HT-29 (cell line): Measurements from ENCODE around the gene GFAP. TPM values are rescaled to one million over a fixed set of nuclear protein-coding genes. Genes with fewer than 3 reads are reported as not detected.
A peak's percentile ranks its signal among the peaks of the same experiment; 100 is the strongest.

Source experiments
- DNase-seq: peaks from one replicate; pipeline ENCODE4 v3.0.0-alpha.2; 2015; ENCODE audit warnings: low spot score
- total RNA-seq: library from RNA; depleted of rRNA; stranded (reverse); fragments of >200 nt; shearing (Covaris generic); gene quantifications from 2 replicates; pipeline ENCODE4 v1.2.3, GENCODE V29; 2014

Gene GFAP
- total RNA-seq, 1 experiment from 2014 or later, result 0.46 TPM

- no peak for DNase-seq
Observed at GRCh38 chr17:44932096-44932786, 16.9 kb upstream of the GFAP start.

DNA sequence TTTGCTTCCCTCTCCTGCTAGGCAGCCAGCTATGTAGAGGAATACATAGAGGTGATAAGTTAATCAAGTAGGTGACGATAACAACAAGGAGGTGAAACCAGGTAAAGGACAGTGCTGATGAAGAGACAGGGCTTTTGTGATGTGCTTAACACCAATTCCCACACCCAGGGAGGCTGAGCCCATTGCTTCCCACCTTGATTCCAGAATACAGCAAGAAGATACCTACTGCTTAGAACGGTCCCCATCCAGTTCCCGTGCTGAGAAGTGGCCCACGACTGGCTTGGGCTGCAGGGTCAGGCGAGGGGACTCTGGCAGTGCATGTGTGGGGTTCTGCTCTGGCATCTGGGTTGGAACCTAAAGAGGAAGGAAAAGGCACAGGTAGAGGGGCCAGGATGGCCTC is 16.1 kb upstream of the GFAP start:
- DNase-seq, result no peak

DNA sequence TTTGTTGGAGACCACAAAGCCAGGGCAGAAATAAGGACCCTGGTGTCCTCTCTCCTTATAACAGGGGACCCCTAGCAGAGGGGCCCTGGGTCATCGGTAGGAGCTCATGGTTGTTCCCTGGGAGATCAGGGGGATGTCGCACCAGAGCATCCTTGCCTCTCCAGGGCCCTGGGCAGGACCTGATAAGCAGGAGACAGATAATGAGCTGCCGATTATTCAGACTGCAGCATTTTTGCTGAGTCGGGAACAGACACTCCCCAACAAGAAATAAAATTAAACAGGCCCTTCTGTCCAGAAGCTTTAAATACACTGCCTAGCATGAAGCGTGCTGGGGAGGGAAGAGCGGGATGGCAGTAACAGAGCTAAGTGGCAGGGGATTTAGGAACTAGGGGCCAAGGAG is 15.4 kb upstream of the GFAP start:
- no peak for DNase-seq

GRCh38 chr17:44928950-44929720 is 13.8 kb upstream of the GFAP start:
- no peak for DNase-seq

DNA sequence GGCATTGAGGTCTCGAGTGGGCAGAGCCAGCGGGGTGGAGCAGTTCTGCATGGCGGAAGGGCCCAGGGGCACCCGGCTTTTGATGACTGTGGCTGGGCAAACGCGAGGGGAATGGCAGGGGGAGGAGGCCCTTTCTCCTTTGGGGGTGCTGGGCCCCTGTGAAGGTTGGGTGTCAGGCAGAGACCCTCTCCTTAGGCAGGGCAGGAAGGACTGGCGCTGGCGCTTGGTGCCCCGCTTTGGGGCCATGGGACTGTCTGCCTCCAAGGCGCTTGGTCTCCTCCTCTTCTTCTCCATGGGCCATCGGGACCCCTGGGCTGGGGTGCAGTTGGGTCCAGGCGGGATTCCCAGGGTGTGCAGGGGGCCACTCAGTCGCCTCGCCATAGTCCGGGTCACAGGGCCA is 12.8 kb upstream of the GFAP start:
- DNase-seq, result no peak

GRCh38 chr17:44927696-44928095 is 12.4 kb upstream of the GFAP start:
- DNase-seq, result no peak

- no peak for DNase-seq
Observed at GRCh38 chr17:44926821-44927525, 11.7 kb upstream of the GFAP start.

- no peak for DNase-seq
Observed at GRCh38 chr17:44925731-44926697, 10.7 kb upstream of the GFAP start.

GRCh38 chr17:44924107-44924544 is 8.8 kb upstream of the GFAP start:
- peak; percentile 32 for DNase-seq

DNA sequence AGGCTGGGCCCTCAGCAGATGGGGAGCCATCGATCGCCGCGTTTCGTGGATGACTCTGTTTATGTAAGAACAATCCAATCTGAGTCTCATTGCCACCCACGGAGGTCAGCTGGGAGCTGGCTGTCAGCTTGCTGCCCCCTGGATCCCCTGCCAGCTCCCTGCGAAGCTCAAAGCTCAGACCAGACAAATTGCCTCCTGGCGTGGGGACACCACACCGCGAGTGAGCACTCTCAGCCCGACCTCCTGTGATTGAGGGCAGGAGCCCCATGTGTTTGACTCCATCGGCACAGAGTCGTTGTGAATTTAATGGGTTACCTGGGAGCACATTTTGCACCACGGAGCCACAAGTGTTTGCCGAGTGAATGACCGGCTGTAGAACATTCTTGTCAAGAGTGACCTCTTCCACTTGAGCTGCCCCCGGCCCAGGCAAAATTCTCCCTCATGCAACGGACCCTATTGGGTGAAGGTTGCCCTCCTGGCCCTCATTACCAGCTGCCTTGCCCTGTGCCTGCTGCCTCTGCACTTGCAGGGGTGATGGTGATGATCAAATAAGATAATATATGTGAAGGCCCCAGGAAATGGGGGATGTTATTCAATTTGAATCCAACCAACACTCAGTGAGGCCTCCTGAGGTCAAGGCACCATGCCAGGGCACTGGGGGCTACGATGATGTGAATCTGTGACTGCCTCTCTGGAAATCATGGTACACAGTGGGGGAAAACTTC is 7.6 kb upstream of the GFAP start:
- no peak for DNase-seq

DNA sequence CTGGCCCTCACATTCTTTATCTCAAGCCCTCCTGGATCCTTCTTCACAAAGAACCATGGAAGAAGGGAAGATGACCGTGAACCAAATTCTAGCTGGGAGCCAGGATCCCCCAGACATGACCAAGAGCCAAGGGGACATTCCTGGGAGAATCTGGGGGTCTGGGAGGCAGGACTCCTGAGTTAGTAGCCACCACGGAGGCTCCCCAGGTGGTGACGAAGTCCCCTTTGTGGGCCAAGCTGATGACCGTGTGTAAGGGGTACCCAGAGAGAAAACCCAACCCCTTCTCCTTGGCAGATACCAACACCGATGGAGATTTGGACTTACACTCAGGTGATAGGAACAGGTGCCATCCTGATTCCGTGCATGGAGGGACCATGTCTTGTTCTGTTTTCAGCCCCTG is 6.8 kb upstream of the GFAP start:
- no peak for DNase-seq

- DNase-seq, result no peak
Observed at GRCh38 chr17:44921122-44921882, 6.0 kb upstream of the GFAP start.

GRCh38 chr17:44920565-44920940 is 5.3 kb upstream of the GFAP start:
- no peak for DNase-seq

- peak; percentile 76 for DNase-seq
Observed at GRCh38 chr17:44919885-44920564, 4.7 kb upstream of the GFAP start.

GRCh38 chr17:44919411-44919810 is 4.1 kb upstream of the GFAP start:
- DNase-seq, result no peak

- no peak for DNase-seq
Observed at GRCh38 chr17:44918006-44918405, 2.7 kb upstream of the GFAP start.

DNA sequence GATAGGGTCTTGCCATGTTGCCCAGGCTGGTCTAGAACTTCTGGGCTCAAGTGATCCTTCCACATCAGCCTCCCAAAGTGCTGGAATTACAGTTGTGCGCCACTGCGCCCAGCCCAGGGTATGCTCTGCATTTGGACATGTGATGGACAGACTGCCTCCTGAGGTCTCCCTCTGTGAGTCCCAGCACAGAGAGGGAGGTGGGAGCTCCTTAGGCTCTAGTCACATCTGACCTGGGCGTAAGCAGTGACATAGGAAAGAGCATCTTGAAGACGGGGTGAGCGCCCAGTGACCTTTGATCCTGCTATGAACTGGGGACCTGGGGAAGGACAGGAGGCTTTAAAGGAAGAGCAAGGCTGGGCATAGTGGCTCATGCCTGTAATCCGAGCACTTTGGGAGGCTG is 2.2 kb upstream of the GFAP start:
- DNase-seq, result no peak

- DNase-seq, result no peak
Observed at GRCh38 chr17:44916781-44917241, 1.5 kb upstream of the GFAP start.
